ENCODE data around the gene LLGL1. TPM values are rescaled to one million over a fixed set of nuclear protein-coding genes. Genes with fewer than 3 reads are reported as not detected.

The LLGL1 gene
- polyA plus RNA-seq, 3 donors: 0.52 to 10.8 (median 0.76) TPM

- Histone ChIP-seq H3K9me3 (replicated peaks in 1 of 2; ENCODE audit: control insufficient read depth in 1 of 2, insufficient read depth in 1 of 2, low read length in 2 of 2) (no peaks in the 10 kb centered on the region), H3K27ac (ENCODE audit: low read depth in 1 of 2, low read length in 2 of 2) (peak overlapping the region in 1 of 2 donors; percentile 96), H3K4me2 (replicated peaks; ENCODE audit: extremely low read depth, low read length, poor library complexity, severe bottlenecking) (peak overlapping the region; percentile 95), H3K9ac (ENCODE audit: insufficient read depth, low read length, poor library complexity, severe bottlenecking) (peak overlapping the region; percentile 38), H3K4me1 (ENCODE audit: control insufficient read depth in 1 of 2, insufficient read depth in 2 of 2, low read length in 2 of 2) (peaks cover 46 to 62% of the 10 kb centered on the region in 2 donors), H2AFZ (ENCODE audit: insufficient read depth, low read depth, low read length, poor library complexity, severe bottlenecking) (no peak overlapping the region), H3K36me3 (replicated peaks in 1 of 2; ENCODE audit: control insufficient read depth in 1 of 2, insufficient read depth in 2 of 2, low read length in 2 of 2) (peaks cover 12 to 54% of the 10 kb centered on the region in 2 donors), H3K79me2 (ENCODE audit: insufficient read depth, low read length) (peaks cover 85% of the 10 kb centered on the region), H4K20me1 (ENCODE audit: insufficient read depth, low read length) (peaks cover 80% of the 10 kb centered on the region), H3K27me3 (ENCODE audit: control insufficient read depth in 2 of 2, insufficient read depth in 2 of 2, low read length in 2 of 2) (no peaks in the 10 kb centered on the region), H3K4me3 (replicated peaks in 1 of 3; ENCODE audit: low read depth in 2 of 3, low read length in 3 of 3) (peak overlapping the region in 1 of 3 experiments; percentile 83)
- no peaks in the 10 kb centered on the region for H3K27me3 Mint-ChIP-seq (ENCODE audit: low read depth in 3 of 3)
- H3K4me3 Mint-ChIP-seq: peak overlapping the region; percentile 58 to 94
- intact Hi-C loops (cut with micrococcal nuclease): loop anchor here (5.0 kb wide), 2 partner anchors 35 to 40 kb away; no protein-coding TSS in a partner anchor
- no peak for DNase-seq
- peaks cover 34 to 51% of the 10 kb centered on the region in 2 donors for H3K36me3 Mint-ChIP-seq
- peak overlapping the region in 4 of 7 donors; percentile 83 to 97 (median 86) for H3K27ac Mint-ChIP-seq
- 41% methylated on average over 2 of the region's 2 CpGs for WGBS (ENCODE audit: insufficient coverage)
- TF ChIP-seq, protein P1, sequence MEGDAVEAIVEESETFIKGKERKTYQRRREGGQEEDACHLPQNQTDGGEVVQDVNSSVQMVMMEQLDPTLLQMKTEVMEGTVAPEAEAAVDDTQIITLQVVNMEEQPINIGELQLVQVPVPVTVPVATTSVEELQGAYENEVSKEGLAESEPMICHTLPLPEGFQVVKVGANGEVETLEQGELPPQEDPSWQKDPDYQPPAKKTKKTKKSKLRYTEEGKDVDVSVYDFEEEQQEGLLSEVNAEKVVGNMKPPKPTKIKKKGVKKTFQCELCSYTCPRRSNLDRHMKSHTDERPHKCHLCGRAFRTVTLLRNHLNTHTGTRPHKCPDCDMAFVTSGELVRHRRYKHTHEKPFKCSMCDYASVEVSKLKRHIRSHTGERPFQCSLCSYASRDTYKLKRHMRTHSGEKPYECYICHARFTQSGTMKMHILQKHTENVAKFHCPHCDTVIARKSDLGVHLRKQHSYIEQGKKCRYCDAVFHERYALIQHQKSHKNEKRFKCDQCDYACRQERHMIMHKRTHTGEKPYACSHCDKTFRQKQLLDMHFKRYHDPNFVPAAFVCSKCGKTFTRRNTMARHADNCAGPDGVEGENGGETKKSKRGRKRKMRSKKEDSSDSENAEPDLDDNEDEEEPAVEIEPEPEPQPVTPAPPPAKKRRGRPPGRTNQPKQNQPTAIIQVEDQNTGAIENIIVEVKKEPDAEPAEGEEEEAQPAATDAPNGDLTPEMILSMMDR (IDR thresholded peaks at IDR 0.05): no peak
- no peaks in the 10 kb centered on the region for H3K9me3 Mint-ChIP-seq
- peaks cover 70% of the 10 kb centered on the region for H3K4me1 Mint-ChIP-seq
These were observed 38.2 kb upstream of the LLGL1 start for GRCh38 chr17:18187226-18187625.

DNA sequence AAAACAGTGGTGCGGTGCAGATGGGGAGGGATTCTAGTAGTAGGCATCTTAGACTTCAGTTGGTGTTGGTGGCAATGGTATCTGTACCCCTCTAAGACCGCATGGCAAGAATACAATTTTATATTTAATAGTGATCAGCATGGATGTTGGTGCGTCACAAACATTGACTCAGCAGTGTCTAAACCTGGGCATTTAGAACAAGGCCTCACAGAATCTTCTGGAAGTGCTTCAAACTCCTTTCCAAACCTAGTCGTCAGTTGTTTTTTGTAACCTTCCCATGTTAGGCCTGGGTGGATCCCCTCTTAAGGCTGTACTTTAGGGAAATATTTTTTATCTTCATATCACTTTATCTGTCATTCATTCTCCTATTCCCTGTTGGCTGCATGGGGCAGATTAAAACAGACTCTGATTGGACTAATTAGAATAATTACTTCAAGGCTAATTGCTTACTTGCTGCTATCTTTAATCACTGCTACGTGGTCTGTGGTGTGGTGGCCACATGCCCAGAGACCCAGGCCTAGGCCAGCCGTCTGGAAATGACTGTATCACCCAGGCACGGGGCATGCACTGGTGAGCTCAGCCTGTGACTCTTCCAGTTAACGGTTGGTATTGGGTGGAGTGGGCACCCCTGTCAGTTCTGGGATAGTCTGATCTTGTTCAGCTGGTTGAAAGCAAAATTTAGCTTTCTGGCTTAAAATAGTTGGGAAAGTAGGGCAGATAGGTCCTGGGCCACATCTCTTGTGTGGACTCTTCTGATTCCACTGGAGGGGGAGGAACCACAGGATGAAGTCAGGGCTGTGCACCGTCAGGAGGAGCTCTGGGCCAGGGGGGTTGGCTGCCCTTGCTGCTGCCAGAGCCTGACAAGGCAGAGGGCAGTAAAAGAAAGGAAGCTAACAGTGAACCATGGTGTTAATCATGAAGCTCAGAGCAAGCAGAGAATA, 37.3 kb upstream of the LLGL1 start:
- Mint-ChIP-seq H3K4me1 (peaks cover 64% of the 10 kb centered on the region), H3K9me3 (no peaks in the 10 kb centered on the region), H3K27ac (peak overlapping the region in 4 of 7 donors; percentile 0 to 97 (median 48)), H3K4me3 (no peak overlapping the region), H3K36me3 (peaks cover 37 to 58% of the 10 kb centered on the region in 2 donors), H3K27me3 (ENCODE audit: low read depth in 3 of 3) (no peaks in the 10 kb centered on the region)
- TF ChIP-seq, protein P1 (IDR thresholded peaks at IDR 0.05): no peak
- peak overlapping the region in 1 of 2 donors; percentile 96 for H3K27ac ChIP-seq (ENCODE audit: low read depth in 1 of 2, low read length in 2 of 2)
- no peak overlapping the region for H3K9ac ChIP-seq (ENCODE audit: insufficient read depth, low read length, poor library complexity, severe bottlenecking)
- H3K4me2 ChIP-seq (replicated peaks; ENCODE audit: extremely low read depth, low read length, poor library complexity, severe bottlenecking): peak overlapping the region; percentile 95
- DNase-seq: no peak
- H4K20me1 ChIP-seq (ENCODE audit: insufficient read depth, low read length): peaks cover 88% of the 10 kb centered on the region
- peak overlapping the region in 1 of 3 experiments; percentile 83 for H3K4me3 ChIP-seq (replicated peaks in 1 of 3; ENCODE audit: low read depth in 2 of 3, low read length in 3 of 3)
- H3K79me2 ChIP-seq (ENCODE audit: insufficient read depth, low read length): peaks cover 93% of the 10 kb centered on the region
- 75% methylated on average over 4 of the region's 9 CpGs for WGBS (ENCODE audit: insufficient coverage)
- H3K36me3 ChIP-seq (replicated peaks in 1 of 2; ENCODE audit: control insufficient read depth in 1 of 2, insufficient read depth in 2 of 2, low read length in 2 of 2): peaks cover 12 to 62% of the 10 kb centered on the region in 2 donors
- intact Hi-C loops (cut with micrococcal nuclease): loop anchor here (5.0 kb wide), 2 partner anchors 36 to 41 kb away; no protein-coding TSS in a partner anchor
- H2AFZ ChIP-seq (ENCODE audit: insufficient read depth, low read depth, low read length, poor library complexity, severe bottlenecking): no peak overlapping the region
- H3K4me1 ChIP-seq (ENCODE audit: control insufficient read depth in 1 of 2, insufficient read depth in 2 of 2, low read length in 2 of 2): peaks cover 41 to 55% of the 10 kb centered on the region in 2 donors
- H3K27me3 ChIP-seq (ENCODE audit: control insufficient read depth in 2 of 2, insufficient read depth in 2 of 2, low read length in 2 of 2): no peaks in the 10 kb centered on the region
- H3K9me3 ChIP-seq (replicated peaks in 1 of 2; ENCODE audit: control insufficient read depth in 1 of 2, insufficient read depth in 1 of 2, low read length in 2 of 2): no peaks in the 10 kb centered on the region
